Lower leg skin (tissue), 4 donors: ENCODE measurements around the gene CDKL5. TPM values are rescaled to one million over a fixed set of nuclear protein-coding genes. Genes with fewer than 3 reads are reported as not detected.

ENCODE experiments used
- DNase-seq, 2 donors: peaks; one replicate each; pipeline ENCODE4 v3.0.0-alpha.2; 2019; ENCODE audit warnings: low spot score in 2 of 2
- H3K4me3 ChIP-seq: fragments of 200-600 bp; sonication (generic); 2 replicates; pipeline ENCODE4 v1.5.1; 2017; ENCODE audit warnings: mild to moderate bottlenecking, low read depth; ENCODE audit not compliant: poor library complexity, severe bottlenecking
- CTCF ChIP-seq, 3 donors: fragments of 450-650 bp; IDR thresholded peaks; one replicate each; pipeline ENCODE4 v1.5.1; 2016; ENCODE audit warnings: antibody characterized with exemption in 3 of 3, mild to moderate bottlenecking in 3 of 3, moderate library complexity in 2 of 3
- POLR2A ChIP-seq, 2 donors: fragments of 450-650 bp; IDR thresholded peaks; one replicate each; pipeline ENCODE4 v1.6.1; 2016 to 2017; ENCODE audit warnings: antibody characterized with exemption in 2 of 2, mild to moderate bottlenecking in 1 of 2, moderate library complexity in 1 of 2
- WGBS, 2 donors: methylation state at CpG; one replicate each; pipeline ENCODE4 v1.1.5; 2018; 5-methylcytosine and 5-hydroxymethylcytosine counted together
- intact Hi-C: fragments of 100-400 bp; cut with DNase I; formaldehyde crosslinking; loops from one replicate; pipeline ENCODE4 v1.15.0; 2023; ENCODE audit warnings: low total_unique reads
- total RNA-seq, 4 donors: library from RNA; depleted of rRNA; stranded (reverse); fragments of >200 nt; gene quantifications; one replicate each; pipeline ENCODE4 v1.1.0, GENCODE V29; 2016

The CDKL5 gene
- total RNA-seq, 4 donors from 2014 or later: 3.3 to 9.2 (median 5.1) TPM

DNA sequence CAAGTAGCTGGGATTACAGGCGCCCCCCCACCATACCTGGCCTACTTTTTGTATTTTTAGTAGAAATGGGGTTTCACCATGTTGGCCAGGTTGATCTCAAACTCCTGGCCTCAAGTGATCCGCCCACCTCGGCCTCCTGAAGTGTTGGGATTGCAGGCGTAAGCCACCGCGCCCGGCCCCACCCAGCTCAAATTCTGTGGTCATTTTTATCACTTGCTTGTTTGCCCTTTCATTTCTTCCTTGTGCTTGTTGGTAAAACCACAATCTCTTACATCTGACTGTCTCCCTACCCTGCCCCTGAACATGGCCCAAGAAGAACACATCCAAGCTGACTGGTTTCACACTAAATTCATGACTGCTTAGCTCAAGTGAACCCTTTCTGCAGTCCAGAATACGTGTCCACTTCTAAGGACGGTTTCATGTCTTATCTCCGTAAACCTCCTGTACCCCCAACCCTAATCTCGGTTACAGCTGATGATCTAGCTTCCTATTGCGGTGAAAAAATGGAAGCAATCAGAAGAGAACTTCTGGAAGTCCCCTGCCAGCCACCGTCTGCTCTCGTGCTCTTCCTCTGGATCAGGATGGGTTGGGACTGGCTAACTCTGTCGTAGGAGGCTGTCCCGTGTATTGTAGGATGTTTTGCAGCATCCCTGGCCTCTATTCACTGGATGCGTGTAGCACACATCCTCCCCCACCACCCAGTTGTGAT lies 251.9 kb downstream of the CDKL5 start:
- intact Hi-C loops: no loop called here
- no peak for DNase-seq
- no peak for TF ChIP-seq POLR2A (IDR thresholded peaks at IDR 0.05)
- no peak overlapping the region for H3K4me3 ChIP-seq
- WGBS, 2 donors: 81 to 87% methylated on average over 12 to 17 of the region's 17 CpGs

GRCh38 chrX:18681996-18682395 lies 256.6 kb downstream of the CDKL5 start:
- DNase-seq: no peak
- no peak overlapping the region for H3K4me3 ChIP-seq
- WGBS, 2 donors: 93% methylated on average over 5 to 6 of the region's 6 CpGs
- intact Hi-C loops: no loop called here
- TF ChIP-seq POLR2A (IDR thresholded peaks at IDR 0.05) (no peak), CTCF (IDR thresholded peaks at IDR 0.05) (no peak)

GRCh38 chrX:18682979-18683387 lies 257.6 kb downstream of the CDKL5 start:
- TF ChIP-seq CTCF (IDR thresholded peaks at IDR 0.05): no peak
- no peak for TF ChIP-seq POLR2A (IDR thresholded peaks at IDR 0.05)
- no peak overlapping the region for H3K4me3 ChIP-seq
- WGBS, 2 donors: 51 to 81% methylated on average over 5 to 9 of the region's 9 CpGs
- DNase-seq: no peak
- intact Hi-C loops: no loop called here

DNA sequence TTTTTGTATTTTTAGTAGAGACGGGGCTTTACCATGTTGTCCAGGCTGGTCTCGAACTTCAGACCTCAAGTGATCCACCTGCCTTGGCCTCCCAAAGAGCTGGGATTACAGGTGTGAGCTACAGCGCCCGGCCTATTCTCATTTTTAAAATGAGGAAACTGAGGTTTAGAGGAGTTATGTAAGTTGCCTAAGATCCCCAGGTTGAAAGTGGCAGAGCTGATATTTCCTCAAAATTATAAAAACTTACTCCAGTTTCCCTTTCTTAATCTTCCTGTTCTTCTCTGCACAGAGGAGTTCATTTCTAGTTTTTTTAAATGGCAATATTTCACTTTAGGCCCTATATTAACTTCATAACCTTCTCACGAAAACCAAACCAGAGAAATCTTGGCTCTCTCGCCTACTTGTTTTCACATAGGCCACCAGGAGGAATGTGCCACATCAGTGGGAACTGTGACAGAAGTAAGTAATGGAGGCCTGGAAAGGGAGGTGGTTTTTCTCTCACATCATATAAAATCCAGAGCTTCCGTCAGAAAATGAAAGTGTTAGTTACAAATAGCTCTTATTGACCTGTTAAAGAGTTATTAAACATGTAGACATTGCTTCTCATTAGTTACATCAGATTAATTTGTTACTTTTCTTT lies 262.6 kb downstream of the CDKL5 start:
- H3K4me3 ChIP-seq: no peak overlapping the region
- intact Hi-C loops: no loop called here
- no peak for DNase-seq
- TF ChIP-seq POLR2A (IDR thresholded peaks at IDR 0.05): no peak
- no peak for TF ChIP-seq CTCF (IDR thresholded peaks at IDR 0.05)
- 85 to 90% methylated on average over 7 of the region's 7 CpGs for WGBS, 2 donors

GRCh38 chrX:18691431-18691830 lies 266.0 kb downstream of the CDKL5 start:
- no peak for TF ChIP-seq CTCF (IDR thresholded peaks at IDR 0.05)
- no peak for TF ChIP-seq POLR2A (IDR thresholded peaks at IDR 0.05)
- H3K4me3 ChIP-seq: no peak overlapping the region
- DNase-seq: no peak
- intact Hi-C loops: no loop called here
- 40 to 56% methylated on average over 1 of the region's 1 CpG for WGBS, 2 donors

DNA sequence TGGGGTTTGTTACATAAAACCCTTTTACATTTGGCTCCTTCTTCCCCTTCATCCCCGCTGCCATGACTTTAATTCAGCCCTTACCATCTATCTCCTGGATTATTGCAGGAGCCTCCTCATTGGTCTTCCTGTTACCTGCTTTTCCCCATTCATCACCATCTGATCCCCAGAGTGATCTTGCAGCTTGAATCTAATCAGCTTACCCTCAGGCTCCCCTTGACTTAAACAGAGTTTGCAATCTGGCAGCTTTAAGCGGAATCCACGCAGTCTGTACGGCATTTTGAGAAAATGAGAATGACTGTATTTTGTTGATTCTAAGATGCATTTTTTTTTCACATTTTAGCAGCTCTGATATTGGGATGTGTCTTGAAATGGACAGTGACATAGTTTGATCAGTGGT lies 267.1 kb downstream of the CDKL5 start:
- TF ChIP-seq CTCF (IDR thresholded peaks at IDR 0.05) (no peak), POLR2A (IDR thresholded peaks at IDR 0.05) (no peak)
- intact Hi-C loops: no loop called here
- WGBS, 2 donors: 77 to 90% methylated on average over 4 of the region's 4 CpGs
- no peak overlapping the region for H3K4me3 ChIP-seq
- DNase-seq: no peak
